ENCODE measurements around the gene RALGPS2.

DNA sequence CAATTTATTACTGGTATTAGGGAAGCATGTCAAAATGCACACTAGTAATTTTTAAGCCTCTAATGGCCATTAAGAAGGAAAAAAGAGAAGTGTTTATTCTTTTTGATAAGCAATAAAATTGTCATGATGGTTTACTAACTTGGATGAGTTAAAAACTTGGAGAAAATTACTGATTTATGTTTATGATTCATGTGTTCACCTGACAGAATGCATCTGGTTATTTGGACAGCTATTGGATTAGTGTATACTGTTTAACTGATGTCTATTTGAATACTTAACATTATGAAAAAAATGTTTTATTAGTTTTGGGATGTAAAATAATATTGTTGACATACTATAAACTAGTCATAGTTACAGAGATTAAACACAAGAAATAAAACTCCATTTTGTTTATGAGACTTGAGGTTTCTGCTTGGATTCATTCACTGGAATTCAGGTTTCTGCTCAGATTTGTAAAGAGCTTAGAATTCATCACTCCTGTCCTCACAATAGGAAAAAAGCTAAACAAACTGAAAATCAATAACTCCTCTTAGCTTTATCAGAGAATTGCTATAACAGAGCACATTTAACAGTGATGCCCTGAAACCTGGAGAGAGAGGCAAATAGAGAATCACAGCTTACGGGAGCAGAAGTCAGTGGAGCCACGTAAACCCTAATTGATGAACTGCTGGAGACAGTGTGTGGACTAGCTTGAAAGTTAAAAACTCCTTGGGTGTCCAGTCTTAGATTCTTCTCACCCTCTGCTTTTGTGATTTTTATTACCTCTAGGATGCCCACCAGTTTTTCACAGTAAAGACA is 56.7 kb downstream of the RALGPS2 start:
- TF ChIP-seq POLR2A (IDR thresholded peaks at IDR 0.05): no peak
- TF ChIP-seq, protein P1, sequence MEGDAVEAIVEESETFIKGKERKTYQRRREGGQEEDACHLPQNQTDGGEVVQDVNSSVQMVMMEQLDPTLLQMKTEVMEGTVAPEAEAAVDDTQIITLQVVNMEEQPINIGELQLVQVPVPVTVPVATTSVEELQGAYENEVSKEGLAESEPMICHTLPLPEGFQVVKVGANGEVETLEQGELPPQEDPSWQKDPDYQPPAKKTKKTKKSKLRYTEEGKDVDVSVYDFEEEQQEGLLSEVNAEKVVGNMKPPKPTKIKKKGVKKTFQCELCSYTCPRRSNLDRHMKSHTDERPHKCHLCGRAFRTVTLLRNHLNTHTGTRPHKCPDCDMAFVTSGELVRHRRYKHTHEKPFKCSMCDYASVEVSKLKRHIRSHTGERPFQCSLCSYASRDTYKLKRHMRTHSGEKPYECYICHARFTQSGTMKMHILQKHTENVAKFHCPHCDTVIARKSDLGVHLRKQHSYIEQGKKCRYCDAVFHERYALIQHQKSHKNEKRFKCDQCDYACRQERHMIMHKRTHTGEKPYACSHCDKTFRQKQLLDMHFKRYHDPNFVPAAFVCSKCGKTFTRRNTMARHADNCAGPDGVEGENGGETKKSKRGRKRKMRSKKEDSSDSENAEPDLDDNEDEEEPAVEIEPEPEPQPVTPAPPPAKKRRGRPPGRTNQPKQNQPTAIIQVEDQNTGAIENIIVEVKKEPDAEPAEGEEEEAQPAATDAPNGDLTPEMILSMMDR (IDR thresholded peaks at IDR 0.05 in 8 of 11, conservative IDR thresholded peaks at IDR 0.05 in 3 of 11): no peak
- TF ChIP-seq POLR2AphosphoS5 (IDR thresholded peaks at IDR 0.05): no peak

Data from spleen (tissue), 7 donors.